Bronchial epithelial cell (primary cell): ENCODE data around the gene PTGES3L. TPM values are rescaled to one million over a fixed set of nuclear protein-coding genes. Genes with fewer than 3 reads are reported as not detected.

ENCODE experiments used
- DNase-seq: peaks from one replicate; pipeline ENCODE4 v3.0.0-alpha.2; 2010; ENCODE audit warnings: low read depth
- FAIRE-seq: peaks from 2 replicates; lab custom pipeline; 2011; peaks lifted over from hg19 to GRCh38; lab: Jason Lieb, UNC
- H3K27me3 ChIP-seq: 2 replicates; pipeline ENCODE4 v1.5.1; 2011; ENCODE audit warnings: low read length; ENCODE audit not compliant: control insufficient read depth, insufficient read depth
- H3K36me3 ChIP-seq: 2 replicates; pipeline ENCODE4 v1.5.1; 2011; ENCODE audit warnings: low read length; ENCODE audit not compliant: control insufficient read depth, insufficient read depth
- H3K4me3 ChIP-seq: 2 replicates; pipeline ENCODE4 v1.5.1; 2011; ENCODE audit warnings: mild to moderate bottlenecking, low read depth, low read length, control low read depth
- total RNA-seq: library from RNA; depleted of rRNA; stranded (reverse); fragments of >200 nt; gene quantifications from 2 replicates; pipeline ENCODE4 v1.2.1, GENCODE V29; 2014
- TF ChIP-seq, protein P1 (sequence below): IDR thresholded peaks from 2 replicates; pipeline ENCODE4 v1.5.1; 2011; ENCODE audit warnings: mild to moderate bottlenecking, moderate library complexity, low read length, control low read depth, inconsistent platforms; ENCODE audit not compliant: insufficient read depth, severe bottlenecking

PTGES3L gene
- total RNA-seq, 1 donor from 2014 or later, result under 0.01 TPM

DNA sequence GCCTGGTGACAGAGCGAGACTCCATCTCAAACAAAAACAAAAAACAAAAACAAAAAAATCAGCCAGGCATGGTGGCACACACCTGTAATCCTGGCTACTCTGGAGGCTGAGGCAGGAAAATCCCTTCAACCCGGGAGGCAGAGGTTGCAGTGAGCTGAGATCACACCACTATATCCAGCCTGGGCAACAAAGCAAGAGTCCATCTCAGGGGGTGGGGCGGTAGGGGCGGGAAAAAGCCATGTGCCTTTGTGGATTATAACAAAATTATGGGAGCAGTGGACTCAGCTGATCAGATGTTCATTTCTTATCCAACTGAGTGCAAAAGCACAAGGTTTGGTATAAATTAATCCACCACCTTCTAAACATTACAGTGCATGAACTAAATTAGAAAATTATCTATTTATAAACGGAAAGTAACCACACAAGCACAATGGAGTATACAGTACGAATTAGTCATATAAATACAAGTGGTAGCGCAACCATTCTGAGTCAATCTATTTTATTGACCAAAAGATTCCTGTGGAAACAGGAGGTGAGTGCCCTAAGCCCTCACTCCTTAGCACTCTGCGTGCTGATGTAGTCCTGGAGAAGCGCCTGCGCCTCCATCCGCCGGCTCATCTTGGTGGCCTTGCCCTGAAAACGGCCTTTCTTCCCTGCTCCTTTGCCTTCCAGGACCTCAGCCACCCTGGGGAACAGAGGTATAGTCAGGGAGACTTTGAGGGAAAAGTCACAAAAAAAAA is 29.7 kb downstream of the PTGES3L start:
- FAIRE-seq (no peak), DNase-seq (no peak)
- Histone ChIP-seq H3K27me3 (no peaks in the 10 kb centered on the region), H3K4me3 (no peak overlapping the region), H3K36me3 (peaks cover 7% of the 10 kb centered on the region)
- TF ChIP-seq, protein P1, sequence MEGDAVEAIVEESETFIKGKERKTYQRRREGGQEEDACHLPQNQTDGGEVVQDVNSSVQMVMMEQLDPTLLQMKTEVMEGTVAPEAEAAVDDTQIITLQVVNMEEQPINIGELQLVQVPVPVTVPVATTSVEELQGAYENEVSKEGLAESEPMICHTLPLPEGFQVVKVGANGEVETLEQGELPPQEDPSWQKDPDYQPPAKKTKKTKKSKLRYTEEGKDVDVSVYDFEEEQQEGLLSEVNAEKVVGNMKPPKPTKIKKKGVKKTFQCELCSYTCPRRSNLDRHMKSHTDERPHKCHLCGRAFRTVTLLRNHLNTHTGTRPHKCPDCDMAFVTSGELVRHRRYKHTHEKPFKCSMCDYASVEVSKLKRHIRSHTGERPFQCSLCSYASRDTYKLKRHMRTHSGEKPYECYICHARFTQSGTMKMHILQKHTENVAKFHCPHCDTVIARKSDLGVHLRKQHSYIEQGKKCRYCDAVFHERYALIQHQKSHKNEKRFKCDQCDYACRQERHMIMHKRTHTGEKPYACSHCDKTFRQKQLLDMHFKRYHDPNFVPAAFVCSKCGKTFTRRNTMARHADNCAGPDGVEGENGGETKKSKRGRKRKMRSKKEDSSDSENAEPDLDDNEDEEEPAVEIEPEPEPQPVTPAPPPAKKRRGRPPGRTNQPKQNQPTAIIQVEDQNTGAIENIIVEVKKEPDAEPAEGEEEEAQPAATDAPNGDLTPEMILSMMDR, result no peak

- H3K27me3 ChIP-seq, result no peaks in the 10 kb centered on the region
- no peak for FAIRE-seq
- H3K36me3 ChIP-seq, result peaks cover 4% of the 10 kb centered on the region
- no peak for DNase-seq
- TF ChIP-seq, protein P1, result no peak
- no peak overlapping the region for H3K4me3 ChIP-seq
Observed at GRCh38 chr17:42946812-42947211, 33.1 kb downstream of the PTGES3L start.

GRCh38 chr17:42944211-42944610 is 35.7 kb downstream of the PTGES3L start:
- H3K36me3 ChIP-seq, result no peaks in the 10 kb centered on the region
- TF ChIP-seq, protein P1, result no peak
- FAIRE-seq, result no peak
- H3K4me3 ChIP-seq, result no peak overlapping the region
- H3K27me3 ChIP-seq, result no peaks in the 10 kb centered on the region
- DNase-seq, result no peak

GRCh38 chr17:42937712-42938596 is 41.9 kb downstream of the PTGES3L start:
- no peaks in the 10 kb centered on the region for H3K27me3 ChIP-seq
- DNase-seq (peak; percentile 39), FAIRE-seq (no peak)
- H3K4me3 ChIP-seq, result no peak overlapping the region
- no peaks in the 10 kb centered on the region for H3K36me3 ChIP-seq
- TF ChIP-seq, protein P1, result peak; percentile 53

DNA sequence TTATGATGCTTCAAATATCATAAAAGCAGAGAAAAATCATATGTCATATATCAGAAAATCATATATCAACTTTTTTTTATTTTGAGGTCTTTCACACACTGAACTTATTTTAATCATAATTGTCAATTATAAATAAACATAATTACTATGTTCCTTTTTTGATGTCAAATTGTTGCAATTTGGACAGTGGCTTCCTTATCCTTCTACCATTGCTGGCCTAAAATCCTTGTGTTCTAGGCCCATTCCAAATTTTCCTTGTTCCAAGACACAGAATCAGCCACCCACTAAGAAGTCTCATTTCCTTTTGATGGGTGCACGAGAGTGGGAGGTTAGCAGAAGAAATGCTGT is 50.4 kb downstream of the PTGES3L start:
- H3K36me3 ChIP-seq, result no peaks in the 10 kb centered on the region
- H3K27me3 ChIP-seq, result no peaks in the 10 kb centered on the region
- no peak overlapping the region for H3K4me3 ChIP-seq
- TF ChIP-seq, protein P1, result no peak
- no peak for DNase-seq
- no peak for FAIRE-seq
